ENCODE measurements around the gene ZNF837. TPM values are rescaled to one million over a fixed set of nuclear protein-coding genes. Genes with fewer than 3 reads are reported as not detected.

ZNF837 gene
- total and polyA plus RNA-seq, 2 of the 13 experiments (the other 11 are each of a cell fraction or from before 2014, with no cell fraction given), result 0.29 to 1.3 TPM

- TF ChIP-seq RERE (CRISPR knock-in tag; IDR thresholded peaks at IDR 0.05; ENCODE audit: low read depth), result no peak
- no peak for TF ChIP-seq ZNF552 (CRISPR knock-in tag; IDR thresholded peaks at IDR 0.05; ENCODE audit: borderline replicate concordance)
- TF ChIP-seq ZMAT5 (CRISPR knock-in tag; IDR thresholded peaks at IDR 0.05; ENCODE audit: borderline replicate concordance, low read depth), result no peak
- TF ChIP-seq ZNF274 (CRISPR knock-in tag; IDR thresholded peaks at IDR 0.05), result no peak; the same call in 1 of the 2 replicates
- TF ChIP-seq CHD4 (IDR thresholded peaks at IDR 0.05; ENCODE audit: borderline replicate concordance, low read length), result no peak
- TF ChIP-seq FOXP4 (CRISPR knock-in tag; IDR thresholded peaks at IDR 0.05), result peak; percentile 23; the same call in 1 of the 2 replicates
- peak; percentile 42; the same call in 1 of the 2 replicates for TF ChIP-seq TFAP4 (IDR thresholded peaks at IDR 0.05; ENCODE audit: borderline replicate concordance, low read depth)
- no peak for TF ChIP-seq ZBTB4 (CRISPR knock-in tag; IDR thresholded peaks at IDR 0.05; ENCODE audit: borderline replicate concordance)
- TF ChIP-seq ETS1 (CRISPR knock-in tag; IDR thresholded peaks at IDR 0.05), result peak; percentile 46; the same call in 1 of the 2 replicates
- 0 out of 2 replicates have a peak, but pooled peaks have one; percentile 37 for TF ChIP-seq ZNF546 (CRISPR knock-in tag; conservative IDR thresholded peaks at IDR 0.05)
- no peak; the same call in 1 of the 2 replicates for TF ChIP-seq BCL6 (CRISPR knock-in tag; IDR thresholded peaks at IDR 0.05)
- TF ChIP-seq ZKSCAN5 (CRISPR knock-in tag; IDR thresholded peaks at IDR 0.05), result no peak
- no peak for TF ChIP-seq XBP1 (CRISPR knock-in tag; IDR thresholded peaks at IDR 0.05)
- no peak for TF ChIP-seq PCBP1 (IDR thresholded peaks at IDR 0.05; ENCODE audit: borderline replicate concordance, low read depth, low read length)
Measured at GRCh38 chr19:58362272-58362994, 18.4 kb downstream of the ZNF837 start, which contains the start of gene ZNF497 (continued).
